Right lobe of liver (tissue), 4 donors: Measurements from ENCODE around the gene SCRT2.

ENCODE experiments used
- POLR2A ChIP-seq: fragments of 450-650 bp; IDR thresholded peaks from one replicate; pipeline ENCODE4 v1.6.1; 2017; ENCODE audit warnings: antibody characterized with exemption, mild to moderate bottlenecking
- TF ChIP-seq, protein P1 (sequence below), 4 donors: fragments of 200-600 bp in 3 of 4; fragments of 450-650 bp in 1 of 4; IDR thresholded peaks; one replicate each; pipeline versions ENCODE4 v1.5.1 to v1.8.0; 2016 to 2022; ENCODE audit warnings: antibody characterized with exemption in 4 of 4, mild to moderate bottlenecking in 2 of 4
- donor health status: DM: no; HTN: no; CAD: no.
- donor health status: DM: no; HTN: no; CAD: no.
- donor health status: DM: no; HTN: yes; CAD: no.

DNA sequence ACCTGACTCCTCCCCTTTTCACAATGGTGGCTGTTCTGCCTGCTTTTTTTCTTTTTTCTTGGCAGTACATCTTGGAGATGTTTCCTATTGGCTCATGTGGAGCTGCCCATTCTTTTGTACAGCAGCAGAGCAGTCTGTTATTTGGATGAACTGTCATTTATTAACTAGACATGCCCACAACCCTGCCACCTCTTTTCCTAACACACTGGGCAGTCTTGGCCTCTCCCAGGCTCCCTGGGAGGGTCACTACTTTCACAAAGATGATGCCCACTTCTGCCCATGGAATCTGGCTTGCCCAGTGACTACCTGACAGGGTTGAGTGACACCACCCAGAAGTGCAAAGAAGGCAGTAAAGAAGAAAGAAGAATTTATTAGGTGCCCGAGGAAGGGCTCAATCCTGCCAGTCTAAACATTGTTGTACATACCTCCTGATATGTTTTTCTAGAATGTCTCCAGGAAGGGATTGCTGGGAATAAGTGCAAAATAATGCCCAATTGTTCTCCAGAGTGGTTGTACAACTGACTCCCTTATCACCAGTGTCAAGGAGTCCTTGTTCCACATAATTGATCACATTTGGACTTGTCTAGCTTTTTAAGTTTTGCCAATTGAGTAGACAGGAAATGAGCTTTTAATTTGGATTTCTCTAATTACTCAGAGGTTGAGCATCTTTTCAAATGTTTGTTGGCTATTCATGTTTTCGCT lies 19.7 kb upstream of the SCRT2 start:
- TF ChIP-seq, protein P1, sequence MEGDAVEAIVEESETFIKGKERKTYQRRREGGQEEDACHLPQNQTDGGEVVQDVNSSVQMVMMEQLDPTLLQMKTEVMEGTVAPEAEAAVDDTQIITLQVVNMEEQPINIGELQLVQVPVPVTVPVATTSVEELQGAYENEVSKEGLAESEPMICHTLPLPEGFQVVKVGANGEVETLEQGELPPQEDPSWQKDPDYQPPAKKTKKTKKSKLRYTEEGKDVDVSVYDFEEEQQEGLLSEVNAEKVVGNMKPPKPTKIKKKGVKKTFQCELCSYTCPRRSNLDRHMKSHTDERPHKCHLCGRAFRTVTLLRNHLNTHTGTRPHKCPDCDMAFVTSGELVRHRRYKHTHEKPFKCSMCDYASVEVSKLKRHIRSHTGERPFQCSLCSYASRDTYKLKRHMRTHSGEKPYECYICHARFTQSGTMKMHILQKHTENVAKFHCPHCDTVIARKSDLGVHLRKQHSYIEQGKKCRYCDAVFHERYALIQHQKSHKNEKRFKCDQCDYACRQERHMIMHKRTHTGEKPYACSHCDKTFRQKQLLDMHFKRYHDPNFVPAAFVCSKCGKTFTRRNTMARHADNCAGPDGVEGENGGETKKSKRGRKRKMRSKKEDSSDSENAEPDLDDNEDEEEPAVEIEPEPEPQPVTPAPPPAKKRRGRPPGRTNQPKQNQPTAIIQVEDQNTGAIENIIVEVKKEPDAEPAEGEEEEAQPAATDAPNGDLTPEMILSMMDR (IDR thresholded peaks at IDR 0.05), result no peak
- no peak for TF ChIP-seq POLR2A
